HG03342 (cell line): Measurements from ENCODE around the gene ABAT.

Experiments used
- ATAC-seq: cut with Tn5 transposase; IDR thresholded peaks from one replicate; pipeline ENCODE4 v1.9.1; 2021; ENCODE audit warnings: mild to moderate bottlenecking, moderate library complexity; ENCODE audit not compliant: unreplicated experiment

Gene ABAT

DNA sequence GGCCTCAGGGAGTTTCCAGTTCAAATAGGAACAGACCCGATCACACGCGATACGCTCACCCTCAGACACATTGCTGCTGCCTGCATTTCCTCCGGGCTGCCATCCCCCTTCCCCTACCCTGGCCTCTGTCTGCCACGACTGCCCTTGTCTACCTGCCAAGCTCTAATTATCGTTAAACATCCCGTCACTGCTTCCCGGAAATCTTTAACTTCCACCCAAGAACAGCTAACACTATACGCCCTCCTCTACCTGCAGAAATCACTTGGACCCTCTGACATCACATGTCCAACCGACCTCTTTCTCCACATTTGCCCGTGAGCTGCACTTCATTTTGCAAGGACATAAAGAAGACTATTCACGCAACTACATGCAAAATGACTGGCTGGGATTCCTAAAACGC is 40.4 kb downstream of the ABAT start:
- no peak for ATAC-seq

DNA sequence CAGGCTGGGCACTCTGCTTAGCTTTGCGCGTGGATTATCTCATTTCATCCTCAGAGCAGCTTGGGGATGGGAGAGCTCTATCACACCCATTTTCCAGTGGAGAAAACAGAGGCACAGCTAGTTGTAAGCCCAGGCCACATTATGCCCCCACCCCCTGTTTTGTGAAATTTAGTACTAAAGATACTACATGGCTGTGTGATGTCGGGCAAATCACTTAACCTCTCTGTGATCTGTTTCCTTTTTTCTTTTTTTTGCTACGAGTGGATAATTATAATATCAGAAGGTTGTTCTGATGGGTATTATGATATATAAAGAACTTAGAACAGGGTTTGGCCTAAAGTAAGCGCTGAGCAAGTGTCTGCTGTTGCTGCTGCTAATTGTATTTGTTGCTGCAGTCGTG is 41.6 kb downstream of the ABAT start:
- ATAC-seq, result no peak

DNA sequence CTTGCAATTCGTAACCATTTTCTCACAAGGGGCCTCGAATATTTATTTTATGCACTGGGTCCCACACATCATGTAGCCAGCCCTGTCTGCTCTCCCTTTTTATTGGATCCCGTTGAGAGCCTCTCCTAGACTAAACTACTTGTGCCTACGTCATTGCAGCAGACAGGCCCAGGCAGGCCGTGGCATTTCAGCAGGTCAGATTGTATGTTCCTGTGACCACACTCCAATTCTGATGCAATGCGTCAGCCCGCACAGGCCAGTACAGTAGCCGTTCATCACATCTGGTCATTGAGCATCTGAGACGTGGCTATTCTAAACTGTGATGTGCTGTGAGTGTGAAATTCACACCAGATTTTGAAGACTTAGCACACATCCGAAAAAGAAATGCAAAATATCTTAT is 42.2 kb downstream of the ABAT start:
- ATAC-seq, result no peak

DNA sequence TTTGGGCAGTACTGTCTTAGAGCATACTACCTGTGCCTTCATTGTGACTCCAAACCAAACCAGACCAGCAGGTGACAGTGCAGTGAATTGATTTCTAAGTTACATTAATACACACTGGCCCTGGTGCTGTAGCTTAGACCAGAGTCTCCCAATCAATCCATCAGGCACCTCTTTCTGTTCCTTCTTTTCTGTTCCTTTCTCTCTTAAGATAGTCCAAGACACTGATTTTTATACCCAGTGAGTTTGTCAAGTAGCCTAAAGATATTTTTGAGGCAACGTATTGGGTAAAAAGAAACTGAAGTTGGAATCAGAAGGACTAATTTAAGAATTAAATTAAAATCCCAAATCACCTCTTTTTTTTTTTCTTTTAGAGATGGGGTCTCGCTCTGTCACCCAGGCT is 43.1 kb downstream of the ABAT start:
- no peak for ATAC-seq

DNA sequence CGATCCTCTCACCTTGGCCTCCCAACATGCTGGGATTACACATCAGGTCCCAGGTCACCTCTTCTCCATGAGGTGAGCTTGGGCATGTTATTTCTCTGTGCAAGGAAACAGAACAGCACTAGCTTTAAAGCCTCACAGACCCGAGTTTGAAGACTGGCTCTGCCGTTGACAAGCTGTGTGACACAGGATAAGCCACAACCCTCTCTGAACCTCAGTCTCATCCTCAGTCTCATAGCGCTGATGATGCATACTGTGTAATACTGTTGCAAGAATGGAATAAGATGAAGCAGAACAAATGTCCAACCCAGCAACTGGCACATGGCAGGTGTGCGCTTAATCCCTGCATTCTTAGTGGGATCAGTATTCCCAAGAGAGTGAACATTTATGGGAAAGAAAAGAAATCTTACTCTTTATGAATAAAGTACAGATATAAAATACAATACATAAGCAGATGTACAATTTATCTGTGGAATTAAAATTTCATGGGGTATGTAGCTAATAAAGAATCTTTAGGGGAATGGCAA is 43.5 kb downstream of the ABAT start:
- no peak for ATAC-seq

DNA sequence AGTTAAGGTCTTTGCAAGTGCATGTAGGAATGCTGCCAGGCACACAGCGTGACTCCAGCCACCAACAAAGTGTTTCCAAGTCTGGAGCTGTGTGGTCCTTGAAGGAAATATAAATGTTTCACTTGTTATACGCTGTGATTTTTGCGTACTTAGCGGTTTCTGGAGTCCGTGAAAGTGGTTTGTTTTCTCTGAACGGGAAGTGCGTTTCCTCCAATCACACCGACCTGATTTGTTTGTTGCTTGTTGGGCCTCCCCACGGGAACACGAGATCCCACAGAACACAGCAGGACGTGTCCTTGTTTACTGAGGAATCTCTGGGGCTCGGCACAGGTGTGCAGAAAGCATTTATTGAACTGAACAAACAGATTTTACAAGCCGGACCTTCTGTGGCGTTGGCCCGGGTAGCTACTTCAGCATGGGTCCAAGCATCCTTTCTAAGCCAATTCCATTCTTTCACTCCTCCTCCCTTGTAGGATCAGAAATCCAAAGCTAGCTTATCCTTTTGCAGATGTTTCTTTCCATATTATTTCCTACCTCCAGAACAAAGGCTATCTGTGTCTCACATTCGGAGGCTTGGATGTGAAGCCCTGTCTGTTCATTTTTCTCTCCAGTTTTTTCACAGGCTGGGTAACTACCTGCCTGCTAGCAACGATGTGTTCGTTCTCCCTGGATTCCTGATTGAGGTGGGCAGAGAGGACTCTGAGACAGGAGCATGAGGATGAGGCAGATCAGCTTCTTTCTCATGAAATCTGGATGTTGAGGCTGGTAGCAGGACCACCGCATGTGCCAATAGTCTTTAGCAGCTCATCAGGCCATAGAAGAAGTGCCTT is 44.6 kb downstream of the ABAT start:
- ATAC-seq, result no peak

DNA sequence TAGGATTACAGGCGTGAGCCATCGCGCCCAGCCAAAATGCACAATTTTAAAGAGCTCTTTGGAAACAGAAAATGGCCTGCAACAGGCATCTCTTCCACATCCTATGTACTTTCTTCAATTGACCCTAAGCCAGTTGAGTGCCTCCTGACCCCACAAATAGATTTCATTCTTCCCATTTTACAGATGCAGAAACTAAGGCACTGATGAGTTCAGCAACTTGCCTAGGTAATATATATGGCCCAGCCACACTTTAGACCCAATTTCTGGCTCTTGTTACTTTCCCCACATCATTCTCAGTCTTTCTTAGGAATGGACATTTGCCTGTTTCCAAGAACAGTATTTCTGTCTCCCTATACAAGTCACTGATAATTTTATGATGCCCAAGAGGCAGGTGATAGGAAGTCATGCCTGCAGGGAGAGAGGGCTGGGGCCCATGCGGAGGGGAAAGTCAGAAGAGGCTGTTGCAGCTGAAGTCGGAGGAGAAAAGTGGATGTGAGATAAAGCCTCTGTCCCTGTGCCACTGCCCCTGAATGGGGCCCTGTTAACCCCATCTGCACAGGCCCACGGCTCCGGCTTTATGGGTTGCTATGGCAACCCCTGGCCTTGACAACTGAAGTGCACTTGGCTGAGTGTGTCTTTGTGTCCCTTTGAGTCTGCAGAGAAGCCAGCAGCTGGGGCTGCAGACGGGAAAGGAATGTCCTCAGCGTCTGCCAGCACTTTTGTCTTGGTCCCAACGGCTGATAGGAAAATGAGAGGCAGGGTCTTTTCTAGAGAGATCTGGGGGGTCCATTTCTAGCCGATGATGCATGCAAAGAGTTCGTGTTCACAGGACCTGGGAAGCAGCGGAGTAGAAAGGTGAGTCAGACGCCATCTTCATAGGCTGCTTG is 45.9 kb downstream of the ABAT start:
- ATAC-seq, result no peak

DNA sequence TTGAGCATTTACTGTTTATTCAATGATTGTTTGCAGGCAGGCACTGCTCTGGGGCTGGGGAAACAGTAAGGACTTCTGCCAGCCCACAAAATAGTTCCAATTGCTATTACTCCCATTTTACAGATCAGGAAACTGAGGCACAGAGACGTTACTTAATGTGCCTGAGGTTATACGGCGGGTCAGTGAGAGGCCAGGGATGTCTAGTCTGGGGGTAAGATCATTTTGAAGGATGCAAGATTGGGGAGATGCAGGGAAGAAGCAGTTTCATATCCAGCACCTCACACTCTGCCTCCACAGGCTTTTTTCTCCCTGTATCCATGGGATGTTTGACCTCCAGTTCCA is 46.5 kb downstream of the ABAT start:
- ATAC-seq, result no peak

DNA sequence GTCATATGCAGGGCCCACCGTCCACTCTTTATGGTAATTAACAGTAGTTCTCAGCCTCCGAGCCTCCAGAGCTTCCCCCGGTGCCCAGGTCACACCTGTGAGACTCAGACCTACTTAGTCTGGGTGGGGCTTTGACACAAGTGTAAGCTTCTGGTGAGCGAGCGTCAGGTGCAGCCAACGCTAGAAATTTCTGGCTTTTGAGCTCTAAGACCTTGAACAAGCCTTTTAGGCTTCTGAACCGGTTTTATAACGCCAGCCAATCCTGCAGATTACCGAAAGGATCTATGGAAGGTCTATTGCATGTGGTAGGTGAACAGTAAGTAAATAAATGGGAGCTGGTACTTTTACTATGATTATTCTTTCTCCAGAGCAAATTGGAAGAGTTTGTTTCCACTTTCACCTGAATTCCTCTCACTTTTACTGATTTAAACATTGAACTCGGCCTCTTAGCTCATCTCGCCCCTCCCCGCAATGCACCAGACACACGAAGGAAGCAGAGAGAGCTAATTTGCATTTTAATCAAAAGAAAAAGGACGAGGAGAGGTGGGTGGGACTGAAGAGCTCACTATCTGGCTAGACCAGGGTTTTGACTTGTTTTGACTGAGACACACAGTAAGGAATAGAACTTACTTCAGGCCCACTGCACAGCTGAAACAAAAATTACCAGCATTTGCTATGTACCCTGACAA is 47.1 kb downstream of the ABAT start:
- no peak for ATAC-seq

DNA sequence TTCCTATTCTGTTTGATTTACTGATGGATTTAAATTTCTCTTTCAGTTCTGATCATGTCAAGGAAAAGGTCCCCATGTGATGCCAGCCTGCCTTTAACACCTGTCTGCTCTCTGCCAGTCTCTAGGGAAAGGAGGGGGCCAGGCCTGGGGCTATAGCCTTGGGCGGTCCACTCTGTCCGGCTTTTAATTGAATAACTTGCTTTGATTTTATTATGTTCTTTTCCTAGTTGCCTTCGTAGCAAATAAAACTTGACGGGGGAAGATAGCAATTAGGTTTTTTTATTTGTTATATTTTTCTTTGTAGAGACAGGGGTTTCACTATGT is 47.6 kb downstream of the ABAT start:
- ATAC-seq, result no peak

DNA sequence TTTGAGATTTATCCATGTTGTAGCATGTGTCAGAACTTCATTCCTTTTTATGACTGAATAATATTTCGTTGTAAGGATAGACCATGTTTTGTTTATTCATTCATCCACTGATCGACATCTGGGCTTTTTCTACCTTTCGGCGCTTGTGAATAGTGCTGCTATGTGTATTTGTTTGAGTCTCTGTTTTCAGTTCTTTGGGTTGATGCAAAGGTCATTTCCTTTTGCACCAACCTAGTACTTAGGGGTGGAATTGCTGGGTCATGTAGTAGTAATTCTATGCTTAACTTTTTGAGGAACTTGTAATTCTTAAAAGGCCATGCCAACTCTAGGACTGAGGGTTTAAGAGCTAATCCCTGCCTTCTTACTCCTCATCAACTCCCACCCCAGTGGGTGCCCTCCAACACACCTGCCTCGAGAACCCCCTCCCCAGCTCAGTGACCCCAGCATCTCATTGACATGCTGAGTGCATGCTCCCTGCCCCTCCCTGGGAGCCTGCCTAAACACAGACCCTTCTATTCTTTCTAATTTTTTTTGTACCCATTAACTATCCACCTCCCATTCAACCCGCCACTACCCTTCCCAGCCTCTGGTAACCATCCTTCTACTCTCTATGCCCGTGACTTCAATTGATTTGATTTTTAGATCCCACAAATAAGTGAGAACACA is 51.2 kb downstream of the ABAT start:
- ATAC-seq, result no peak

DNA sequence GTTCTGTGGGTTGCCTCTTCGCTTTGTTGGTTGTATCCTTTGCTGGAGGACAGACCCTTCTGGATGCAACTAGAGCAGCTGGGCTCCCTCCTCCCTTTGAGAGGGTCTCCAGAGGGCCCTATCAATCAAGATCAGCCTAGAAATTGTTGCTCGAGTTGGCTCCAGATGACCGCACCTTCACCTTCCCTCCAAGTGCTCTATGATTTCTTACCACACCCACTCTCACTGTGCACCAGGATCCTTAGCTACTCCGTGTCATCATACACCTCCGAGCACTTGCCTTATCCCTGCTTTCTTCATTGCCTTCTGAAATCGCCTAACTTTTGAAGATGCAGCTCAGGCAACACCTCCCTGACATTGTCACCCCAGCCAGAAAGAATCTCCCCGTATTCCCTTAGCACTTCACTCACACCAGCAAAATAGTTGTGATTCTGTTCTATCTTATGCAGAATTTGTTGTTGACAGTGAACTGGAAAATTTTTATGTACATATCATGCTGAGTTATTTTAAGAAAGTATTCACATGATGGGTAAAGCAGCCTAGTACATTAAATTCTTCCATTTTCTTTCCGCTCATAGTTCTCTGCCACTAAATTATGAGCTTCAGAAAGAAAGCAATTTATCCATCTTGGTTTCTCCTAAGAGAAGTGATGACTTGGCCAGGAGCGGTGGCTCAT is 52.9 kb downstream of the ABAT start:
- ATAC-seq, result no peak

DNA sequence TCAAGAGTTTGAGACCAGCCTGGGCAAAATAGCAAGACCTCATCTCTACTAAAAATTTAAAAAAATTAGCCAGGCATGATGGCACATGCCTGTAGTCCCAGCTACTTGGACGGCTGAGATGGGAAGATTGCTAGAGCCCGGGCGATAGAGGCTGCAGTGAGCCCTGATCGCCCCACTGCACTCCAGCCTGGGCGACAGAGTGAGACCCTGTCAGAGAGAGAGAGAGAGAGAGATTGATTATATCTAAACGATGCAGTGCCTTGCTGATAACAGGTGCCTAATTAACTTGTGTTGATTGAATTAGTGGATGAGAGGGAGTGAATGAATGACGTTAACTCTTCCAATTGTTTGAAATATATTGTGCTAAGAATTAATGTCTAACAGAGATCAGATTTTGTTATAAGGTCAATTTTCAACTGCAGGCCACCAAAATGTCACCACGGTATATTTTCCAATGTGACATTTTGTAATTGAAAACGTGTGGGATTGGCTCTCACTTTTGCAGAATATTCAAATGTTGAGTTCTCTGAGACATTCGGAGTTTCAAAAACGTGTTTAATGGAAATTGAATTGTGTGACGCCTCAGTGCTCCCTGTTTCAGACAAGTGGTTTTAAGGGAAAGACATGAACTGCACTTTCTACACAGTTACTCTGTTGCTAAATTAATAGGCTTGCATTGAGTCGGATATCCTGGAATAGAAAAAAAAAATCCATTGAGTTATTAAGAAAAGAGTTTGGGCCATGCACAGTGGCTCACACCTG is 53.6 kb downstream of the ABAT start:
- no peak for ATAC-seq

DNA sequence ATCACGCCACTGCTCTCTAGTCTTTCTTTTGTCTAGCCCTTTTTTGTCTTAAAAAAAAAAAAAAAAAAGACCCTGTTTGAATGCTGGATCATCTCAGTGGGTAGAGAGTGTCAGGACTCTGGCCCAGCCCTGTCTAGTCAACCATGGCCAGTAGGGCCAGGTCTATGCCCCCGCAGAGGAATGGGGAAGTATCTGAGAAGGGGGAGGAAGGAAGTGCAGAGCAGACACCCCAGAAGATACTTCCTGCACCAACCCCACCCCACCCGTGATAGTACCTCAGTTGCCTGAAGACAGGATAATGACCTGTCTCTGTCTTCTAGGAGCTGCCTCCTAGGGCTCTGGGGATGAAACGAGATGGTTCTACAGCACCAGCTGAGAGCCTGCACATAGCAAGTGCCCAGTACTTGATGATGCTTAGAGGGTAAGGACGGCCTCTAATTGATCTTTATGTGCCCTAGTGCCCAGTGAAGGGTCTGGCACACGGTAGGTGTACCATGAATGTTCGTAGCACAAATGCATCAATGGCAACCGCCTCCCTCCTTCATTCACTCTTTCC is 55.4 kb downstream of the ABAT start:
- ATAC-seq, result no peak

DNA sequence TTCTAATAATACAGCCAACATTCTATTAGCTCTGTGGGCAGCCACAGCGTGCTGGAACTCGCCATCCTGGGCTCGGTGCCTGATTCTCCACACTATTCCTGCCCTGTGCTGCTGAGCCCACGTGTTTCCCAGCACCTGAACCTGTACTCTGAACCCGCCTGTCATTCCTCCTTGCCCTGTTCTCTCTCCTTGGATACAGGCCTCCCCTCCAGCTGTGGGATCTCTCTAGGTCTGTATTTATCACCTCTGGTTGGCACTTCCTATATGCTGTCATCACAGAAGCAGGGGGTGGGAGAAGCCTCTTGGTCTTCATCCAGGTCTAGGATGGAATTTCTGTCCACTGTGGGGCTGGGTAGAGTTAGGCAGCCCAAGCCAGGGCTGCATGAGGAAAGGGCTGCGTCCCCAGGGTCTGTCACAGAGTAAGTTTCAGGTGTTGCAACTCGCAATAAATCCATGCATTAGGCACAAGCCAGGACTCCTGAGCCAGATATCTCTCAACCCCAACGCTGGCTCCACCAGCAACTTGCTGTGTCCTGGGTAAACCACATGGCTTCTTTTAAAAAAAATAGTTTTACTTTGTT is 56.0 kb downstream of the ABAT start:
- ATAC-seq, result no peak

DNA sequence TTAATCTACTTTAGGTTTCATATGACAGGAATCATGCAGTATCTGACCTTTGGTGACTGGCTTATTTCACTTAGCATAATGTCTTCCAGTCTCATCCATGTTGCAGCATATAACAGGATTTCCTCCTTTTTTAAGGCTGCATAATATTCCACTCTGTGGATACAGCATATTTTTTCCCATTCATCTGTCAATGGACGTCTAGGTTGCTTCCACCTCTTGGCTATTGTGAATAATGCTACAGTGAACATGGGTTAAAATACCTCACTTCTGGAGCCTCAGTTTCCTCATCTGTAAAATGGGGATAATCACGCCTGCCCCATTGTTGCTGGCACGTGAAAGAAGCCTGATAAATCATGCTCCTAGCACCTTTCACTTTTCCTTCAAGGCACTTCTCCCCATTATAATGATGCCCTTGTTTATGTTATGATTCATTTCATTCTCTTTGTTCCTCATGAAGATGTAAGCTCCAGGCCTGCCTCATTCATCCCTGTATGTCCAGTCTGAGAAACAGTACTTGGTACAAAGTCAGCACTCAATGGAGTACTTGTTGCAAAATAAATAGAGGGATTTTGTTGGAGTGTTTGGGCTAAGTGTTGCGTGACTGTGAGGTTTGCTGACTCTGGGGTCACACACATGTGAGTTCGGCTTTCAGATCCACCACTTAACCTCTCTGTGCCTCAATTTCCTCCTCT is 59.6 kb downstream of the ABAT start:
- ATAC-seq, result no peak

DNA sequence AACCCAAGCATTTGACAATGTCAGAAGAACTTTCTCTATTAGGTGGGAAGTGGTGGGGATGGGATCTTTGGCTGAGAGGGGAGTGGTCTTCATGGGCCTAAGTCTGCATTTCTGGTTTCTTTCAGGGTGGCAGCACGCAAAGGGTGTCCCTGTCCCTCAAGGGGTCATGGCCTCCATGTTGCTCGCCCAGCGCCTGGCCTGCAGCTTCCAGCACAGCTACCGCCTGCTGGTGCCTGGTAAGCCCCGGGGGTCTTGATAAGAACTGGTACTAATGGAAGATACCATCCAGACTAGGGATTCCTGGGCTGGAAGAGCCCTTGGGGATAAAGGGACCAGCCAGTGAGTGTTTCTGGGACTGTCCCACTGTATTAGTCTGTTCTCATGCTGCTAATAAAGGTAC is 61.2 kb downstream of the ABAT start:
- no peak for ATAC-seq

DNA sequence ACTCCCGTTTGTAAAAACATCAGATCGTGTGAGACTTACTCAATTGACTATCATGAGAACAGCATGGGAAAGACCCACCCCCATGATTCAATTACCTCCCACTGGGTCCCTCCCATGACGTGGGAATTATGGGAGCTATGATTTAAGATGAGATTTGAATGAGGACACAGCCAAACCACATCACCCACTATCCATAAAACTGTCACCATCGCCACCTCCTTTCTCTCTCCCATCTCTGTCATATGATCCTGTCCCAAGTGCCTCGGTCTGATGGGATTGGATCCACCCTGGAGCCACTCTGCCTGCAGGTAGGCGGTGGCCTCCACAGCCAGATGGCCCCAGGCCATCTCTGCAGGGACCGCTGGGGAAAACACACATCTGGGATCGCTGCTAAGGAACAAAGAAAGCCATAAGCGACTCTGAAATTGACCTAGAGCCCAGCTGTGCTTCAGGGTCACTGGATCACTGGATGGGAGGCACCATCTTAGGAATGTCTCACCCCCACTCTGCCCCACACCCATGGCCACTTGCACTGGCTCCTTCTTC is 61.8 kb downstream of the ABAT start:
- ATAC-seq, result no peak
